ENCODE data around the gene RRP8. TPM values are rescaled to one million over a fixed set of nuclear protein-coding genes. Genes with fewer than 3 reads are reported as not detected.

The RRP8 gene
- total RNA-seq, 1 donor from 2014 or later, result 11.3 TPM

GRCh38 chr11:6567371-6567745, 36.1 kb downstream of the RRP8 start:
- no peak for DNase-seq

GRCh38 chr11:6566704-6567370, 36.6 kb downstream of the RRP8 start:
- no peak for DNase-seq

DNA sequence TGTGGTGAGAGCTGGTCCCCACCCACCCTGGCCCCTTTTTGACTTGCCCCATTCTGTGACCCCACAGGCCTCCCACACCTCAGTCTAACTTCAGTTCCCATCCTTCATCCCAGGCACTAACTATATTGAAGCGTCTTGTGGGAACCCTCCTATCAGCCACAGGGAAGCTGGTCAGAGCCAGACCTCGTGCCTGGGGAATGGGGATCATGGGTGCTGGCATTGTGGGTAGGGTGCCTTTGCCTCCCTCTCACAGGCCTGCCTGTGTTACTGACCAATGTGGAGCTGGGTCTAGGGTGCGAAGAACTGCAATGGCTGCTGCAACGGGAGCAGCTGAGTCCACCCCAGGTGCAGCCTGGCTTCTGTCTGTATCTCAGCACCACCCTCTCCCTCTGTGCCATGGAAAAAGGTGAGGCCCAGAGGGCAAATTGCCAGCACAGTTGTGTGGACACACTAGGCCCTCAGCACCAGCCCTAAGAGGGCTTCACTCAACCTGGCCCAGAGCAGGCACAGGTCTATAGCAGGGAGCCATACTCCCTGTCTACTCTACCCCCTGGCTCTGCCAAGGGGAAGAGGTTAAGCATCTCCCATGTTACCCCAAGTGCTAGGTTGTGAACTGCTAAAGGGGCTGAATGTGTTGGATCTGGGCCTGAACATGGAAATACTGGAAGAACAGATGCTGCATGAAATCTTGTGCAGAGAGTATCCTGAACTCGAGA, 37.3 kb downstream of the RRP8 start:
- DNase-seq, result no peak

DNA sequence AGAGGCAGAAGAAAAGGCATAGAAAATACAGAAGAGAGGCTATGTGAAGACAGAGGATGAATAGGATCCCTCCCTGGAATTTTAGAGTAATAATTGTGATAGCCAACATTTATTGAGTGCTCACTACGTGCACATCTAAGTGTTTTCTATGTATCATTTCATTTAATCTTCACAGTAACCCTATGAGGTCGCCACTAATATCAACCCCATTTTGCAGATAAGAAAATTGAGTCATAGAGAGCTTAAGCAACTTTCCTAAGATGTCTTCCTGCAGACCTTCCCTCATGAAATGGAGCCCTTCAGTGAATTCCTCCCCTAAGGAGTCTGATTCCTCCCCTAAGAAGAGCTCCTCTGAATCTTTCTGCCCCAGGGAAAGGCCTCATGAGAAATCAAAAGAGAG, 38.1 kb downstream of the RRP8 start:
- DNase-seq, result no peak

DNA sequence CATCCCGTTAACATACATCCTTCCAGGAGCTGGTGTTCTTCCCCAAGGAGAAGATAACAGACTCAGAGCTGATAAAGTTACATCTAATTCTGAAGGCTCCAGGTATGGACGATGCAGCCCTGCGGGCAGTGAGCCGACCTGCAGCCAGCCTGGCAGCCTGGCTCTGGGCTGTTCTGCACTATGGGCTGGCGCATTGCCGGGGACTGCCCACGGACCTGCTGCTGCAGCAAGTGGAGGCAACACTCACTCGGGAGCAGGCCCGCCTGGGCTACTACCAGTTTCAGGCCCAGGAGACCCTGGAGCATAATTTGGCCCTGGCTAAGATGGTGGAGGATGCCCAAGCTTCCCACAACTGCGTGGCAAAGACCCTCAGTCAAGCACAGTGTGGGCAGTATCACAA, 39.7 kb downstream of the RRP8 start:
- DNase-seq, result no peak

DNA sequence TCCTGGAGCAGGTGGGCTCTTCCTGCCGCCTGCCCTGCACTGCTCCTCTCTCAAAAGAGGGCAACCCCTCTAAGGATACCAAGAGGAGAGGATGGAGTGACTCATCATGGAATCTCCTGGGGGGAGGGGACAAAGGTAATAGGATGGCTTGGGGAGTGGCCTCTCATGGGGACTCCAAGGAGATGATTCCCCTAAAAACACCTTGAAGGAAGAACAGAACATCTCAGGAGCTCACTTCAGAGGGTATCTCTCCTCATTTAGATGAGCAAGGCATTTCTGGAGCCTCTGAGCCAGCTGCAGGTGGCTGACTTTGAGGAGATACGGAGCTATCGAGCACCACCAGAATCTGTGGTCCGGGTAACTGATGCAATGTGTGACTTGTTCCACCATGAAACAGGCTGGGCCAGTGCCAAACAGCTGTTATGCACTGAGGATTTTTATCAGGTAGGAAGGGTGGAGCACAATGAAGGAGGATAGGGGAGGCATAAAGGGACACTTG, 40.2 kb downstream of the RRP8 start:
- no peak for DNase-seq

DNA sequence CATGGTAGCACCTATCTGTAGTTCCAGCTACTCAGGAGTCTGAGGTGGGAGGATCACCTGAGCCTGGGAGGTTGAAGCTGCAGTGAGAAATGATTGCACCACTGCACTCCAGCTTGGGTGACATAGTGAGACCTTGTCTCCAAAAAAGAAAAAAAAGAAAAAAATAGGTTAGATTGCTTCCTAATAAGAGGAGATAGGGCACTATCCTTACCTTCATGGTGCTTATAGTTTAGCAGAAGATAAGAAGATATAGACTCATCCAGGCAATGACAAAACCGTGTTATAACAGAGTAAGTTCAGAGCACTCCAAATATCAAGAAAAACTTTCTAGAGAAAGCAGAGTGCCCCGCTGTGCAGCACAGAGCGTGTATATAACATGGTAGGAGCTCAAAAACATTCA, 42.1 kb downstream of the RRP8 start:
- DNase-seq, result no peak

DNA sequence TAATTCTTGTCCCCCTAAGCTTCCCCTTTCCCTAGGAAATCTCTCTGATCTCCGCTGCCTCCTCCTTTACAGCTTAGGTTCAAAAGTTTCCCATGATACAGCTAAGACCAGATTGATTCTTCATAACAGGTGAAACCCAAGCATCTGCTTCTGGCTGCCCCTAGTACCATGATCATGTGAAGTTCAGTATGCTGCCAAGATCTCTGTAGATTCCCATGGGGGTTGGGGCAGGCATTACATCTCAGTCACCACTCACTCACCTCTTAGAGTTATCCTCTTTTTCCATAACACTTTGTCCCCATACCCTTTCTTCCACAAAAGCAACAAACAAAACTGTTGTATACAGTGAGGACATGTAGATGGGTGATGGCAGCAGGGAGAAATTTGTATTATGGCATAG, 44.0 kb downstream of the RRP8 start:
- no peak for DNase-seq

- no peak for DNase-seq
Measured at GRCh38 chr11:6557761-6558674, 45.4 kb downstream of the RRP8 start.

GRCh38 chr11:6557063-6557462, 46.4 kb downstream of the RRP8 start:
- DNase-seq, result no peak

DNA sequence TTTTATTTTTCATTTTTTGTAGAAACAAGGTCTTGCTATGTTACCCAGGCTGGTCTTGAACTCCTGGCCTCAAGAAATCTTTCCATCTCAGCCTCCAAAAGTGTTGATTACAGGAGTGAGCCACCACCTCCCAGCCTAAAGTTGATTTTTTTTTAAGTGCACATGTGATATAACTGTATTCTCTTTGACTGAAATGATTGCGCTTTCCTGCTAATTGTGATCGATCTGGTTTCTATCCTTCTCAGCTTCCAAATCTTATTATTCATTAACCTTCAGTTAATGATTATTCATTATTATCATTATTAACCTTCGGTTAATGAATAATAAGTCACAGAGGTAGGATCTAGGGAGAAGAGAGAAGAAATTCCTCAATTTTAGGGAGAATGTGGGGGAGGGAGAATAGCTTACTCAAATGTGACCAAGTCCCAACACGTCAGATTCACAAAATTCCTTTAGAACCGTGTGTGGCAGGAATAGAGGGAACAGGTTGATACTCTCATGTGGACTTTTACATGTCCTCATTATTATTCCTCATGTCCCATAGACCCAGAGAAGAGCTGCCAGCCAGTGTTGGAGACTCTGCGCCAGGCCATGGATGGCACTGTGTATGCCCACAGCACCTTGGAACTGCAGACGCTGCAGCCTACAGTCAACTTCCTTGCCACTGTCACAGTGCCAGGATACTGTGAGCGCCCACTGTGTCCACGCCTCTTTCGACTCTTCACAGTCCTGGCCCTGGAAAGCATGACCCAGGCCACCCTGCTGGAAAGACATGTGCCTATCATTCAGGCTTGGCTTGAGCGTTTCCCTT, 47.1 kb downstream of the RRP8 start:
- DNase-seq, result no peak

DNA sequence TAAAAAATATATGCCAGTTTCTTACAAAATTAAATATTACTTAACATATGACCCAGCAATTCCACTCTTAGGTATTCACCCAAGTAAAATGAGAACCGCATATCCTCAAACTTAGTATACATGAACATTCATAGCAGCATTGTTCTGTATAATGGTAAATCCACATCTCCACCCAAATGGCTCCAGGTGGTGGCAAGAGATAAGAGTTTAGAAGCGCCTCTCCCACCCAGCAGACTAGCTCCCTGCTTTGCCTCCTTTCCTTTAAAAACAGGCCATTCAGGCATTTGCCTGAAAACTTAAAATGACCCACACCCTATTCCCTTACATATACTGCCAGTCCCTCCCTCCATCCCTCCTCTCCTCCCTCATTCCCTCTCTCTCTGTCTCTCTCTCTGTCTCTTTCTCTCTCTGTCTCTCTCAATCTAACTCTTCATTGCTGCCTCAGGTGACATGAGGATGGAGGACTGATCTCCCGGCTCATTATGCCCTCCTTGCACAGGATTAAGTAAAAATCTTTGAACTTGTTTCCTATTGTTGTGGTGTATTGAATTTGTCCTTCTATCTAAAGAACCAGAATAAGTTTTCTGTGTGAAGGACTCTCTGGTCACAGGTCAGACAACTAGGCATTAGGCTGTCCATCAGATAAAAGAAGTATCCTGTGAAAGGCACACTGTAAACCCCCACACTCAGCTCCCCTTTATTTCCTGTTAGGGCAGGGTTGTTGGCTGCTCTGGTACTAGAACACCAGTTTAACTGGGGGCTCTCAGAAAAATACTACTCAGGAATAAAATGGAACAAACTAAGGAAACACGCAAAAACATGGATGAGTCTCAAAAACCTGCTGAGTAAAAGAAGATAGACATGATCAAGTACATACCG, 48.3 kb downstream of the RRP8 start:
- no peak for DNase-seq

- DNase-seq, result no peak
Measured at GRCh38 chr11:6553634-6554033, 49.8 kb downstream of the RRP8 start.

- no peak for DNase-seq
Measured at GRCh38 chr11:6548641-6549040, 54.8 kb downstream of the RRP8 start.

DNA sequence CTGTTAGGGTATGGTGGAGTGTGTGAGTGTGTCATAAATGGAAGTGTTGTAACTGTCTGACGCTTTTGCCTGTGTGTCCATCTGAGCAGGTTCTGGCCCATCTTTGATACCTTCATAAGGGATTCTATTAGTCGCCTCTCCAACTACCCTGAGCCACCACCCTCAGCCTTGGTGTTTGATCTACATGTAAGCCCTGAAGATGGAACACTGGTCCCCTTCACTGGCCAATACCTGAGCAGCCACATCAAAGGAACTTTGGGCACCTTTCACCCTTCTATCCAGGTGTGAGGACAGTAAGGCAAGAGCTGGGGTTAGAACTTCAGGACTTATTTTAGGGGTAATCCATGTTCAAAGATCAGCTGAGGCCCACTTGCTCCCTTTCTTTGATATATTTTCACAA, 55.3 kb downstream of the RRP8 start:
- DNase-seq, result no peak

DNA sequence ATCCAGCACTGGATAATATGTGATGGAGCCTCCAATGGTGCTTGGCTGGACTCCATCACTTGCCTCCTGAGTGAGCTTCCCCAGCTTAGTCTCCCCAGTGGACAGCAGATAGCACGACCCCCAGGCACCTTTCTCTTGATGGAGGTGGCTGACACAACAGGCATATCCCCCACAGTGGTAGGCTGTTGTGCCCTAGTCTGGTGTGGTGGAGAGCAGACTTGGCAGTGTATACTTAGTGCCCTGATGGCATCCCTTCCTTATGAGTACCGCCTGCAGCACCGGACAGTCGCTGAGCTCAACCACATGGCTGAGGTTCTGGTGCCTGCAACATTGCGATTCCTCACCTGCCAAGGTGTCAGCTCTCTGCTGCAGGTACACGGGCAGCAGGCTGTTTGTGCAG, 56.2 kb downstream of the RRP8 start:
- no peak for DNase-seq

DNA sequence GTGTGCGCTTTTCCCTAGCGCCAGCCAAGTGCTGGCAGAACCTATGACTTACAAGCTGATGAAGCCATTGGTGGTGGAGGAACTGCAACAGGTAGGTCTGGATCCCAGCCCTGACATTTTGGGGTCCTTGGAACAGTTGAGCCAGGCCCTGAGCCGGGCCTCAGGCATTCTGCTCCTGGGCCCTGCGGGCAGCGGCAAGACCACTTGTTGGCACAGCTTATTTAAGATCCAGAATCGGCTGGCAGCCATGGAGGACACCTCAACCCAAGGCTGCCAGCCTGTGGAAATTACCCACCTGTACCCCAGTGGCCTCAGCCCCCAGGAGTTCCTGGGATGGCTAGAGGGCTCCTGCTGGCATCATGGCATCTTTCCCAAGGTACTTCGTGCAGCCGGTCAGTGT, 56.7 kb downstream of the RRP8 start:
- DNase-seq, result no peak

GRCh38 chr11:6545917-6546605, 57.4 kb downstream of the RRP8 start:
- no peak for DNase-seq
